HG03280 (cell line): ENCODE measurements around the gene CLIC5.

Experiments
- ATAC-seq: cut with Tn5 transposase; IDR thresholded peaks from one replicate; pipeline ENCODE4 v1.9.1; 2021; ENCODE audit warnings: mild to moderate bottlenecking, moderate library complexity; ENCODE audit not compliant: unreplicated experiment

CLIC5 gene

DNA sequence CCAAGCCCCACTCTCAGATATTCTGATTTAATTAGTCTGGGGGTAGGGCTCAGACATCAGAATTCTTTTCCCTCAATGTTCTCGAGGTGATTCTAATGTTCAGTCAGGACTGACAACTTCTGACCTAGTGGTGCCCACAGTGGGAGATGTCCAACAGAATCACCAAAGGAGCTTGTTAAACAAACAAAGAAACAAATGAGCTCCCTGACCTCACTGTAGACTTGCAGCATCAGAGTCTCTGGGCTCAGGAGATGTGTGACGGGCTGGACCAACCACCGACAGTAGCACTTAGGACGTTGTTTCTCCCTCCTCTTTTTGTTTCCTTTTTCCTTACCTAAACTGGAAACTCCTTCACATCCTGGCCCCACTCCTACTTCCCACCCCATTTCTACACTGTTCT is 49.3 kb downstream of the CLIC5 start:
- ATAC-seq = no peak

GRCh38 chr6:45965792-45966191 is 49.9 kb downstream of the CLIC5 start:
- no peak for ATAC-seq

- ATAC-seq = no peak
These were observed 50.7 kb downstream of the CLIC5 start for GRCh38 chr6:45965007-45965406.

- ATAC-seq = no peak
These were observed 51.4 kb downstream of the CLIC5 start for GRCh38 chr6:45964300-45964699.

- no peak for ATAC-seq
These were observed 51.8 kb downstream of the CLIC5 start for GRCh38 chr6:45963896-45964295.

DNA sequence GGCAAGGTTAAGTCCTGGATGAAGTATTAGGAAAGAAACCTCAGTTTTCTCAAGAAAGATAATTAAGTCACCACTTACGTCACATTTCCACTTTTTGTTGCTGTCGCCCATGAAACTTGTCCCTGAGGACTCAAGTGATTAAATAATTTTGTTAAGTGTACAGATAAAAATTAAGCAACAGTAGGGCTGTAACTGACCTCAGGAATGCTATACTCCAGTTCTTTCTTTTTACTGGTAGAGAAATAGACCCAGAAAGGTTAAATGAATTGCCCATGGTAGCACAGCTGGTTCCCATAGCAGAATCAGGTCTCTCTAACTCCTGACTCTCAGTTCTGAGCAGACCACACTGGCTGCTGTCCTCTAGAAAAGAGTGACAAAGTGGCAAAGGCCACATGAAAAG is 54.5 kb downstream of the CLIC5 start:
- ATAC-seq = no peak

DNA sequence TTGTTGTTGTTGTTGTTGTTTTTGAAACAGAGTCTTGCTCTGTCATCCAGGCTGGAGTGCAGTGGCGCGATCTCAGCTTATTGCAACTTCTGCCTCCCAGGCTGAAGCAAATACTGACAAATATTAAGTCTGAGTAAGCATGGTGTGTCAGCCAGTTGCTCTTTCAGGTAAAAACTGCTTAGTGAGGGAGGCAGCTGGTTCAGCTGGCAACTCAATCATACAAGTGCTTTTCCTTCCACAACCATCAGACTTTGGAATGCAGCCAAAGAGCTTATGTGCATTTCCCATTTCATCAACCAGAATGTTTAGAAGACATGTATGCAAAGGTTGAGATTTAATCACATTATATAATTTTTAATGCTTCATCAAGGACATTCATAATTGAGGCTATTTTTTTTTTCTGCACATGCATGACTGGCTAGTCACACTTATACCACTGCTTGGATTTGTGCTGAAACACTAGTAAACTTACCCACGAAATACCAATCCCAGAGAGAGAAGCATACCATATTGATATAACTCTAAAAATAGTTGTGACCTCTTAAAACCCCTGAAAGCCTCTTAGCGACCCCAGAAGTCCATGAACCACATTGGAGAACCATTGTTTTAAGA is 56.0 kb downstream of the CLIC5 start:
- no peak for ATAC-seq

GRCh38 chr6:45956663-45957062 is 59.0 kb downstream of the CLIC5 start:
- ATAC-seq = no peak

- no peak for ATAC-seq
These were observed 59.5 kb downstream of the CLIC5 start for GRCh38 chr6:45956176-45956575.

- ATAC-seq = no peak
These were observed 60.1 kb downstream of the CLIC5 start for GRCh38 chr6:45955597-45955996.

DNA sequence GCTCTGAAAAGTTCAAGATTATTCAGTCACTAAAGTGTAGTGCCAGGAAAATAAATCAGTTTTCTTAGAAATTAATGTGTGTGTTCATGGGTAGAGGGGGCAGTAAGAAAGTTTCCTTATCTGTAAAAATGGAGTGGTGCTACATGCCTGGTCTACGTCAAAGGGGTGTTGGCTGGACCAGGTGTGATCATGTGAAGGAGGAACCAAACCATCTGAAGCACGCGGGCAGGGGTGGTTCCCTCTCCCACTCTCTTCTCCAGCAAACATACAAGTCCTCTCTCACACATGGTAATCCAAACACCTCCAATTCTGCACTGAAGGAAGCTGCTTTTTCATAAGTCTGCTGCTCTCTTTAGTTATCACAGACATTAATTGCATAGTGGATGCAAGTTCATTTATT is 63.1 kb downstream of the CLIC5 start:
- no peak for ATAC-seq

- no peak for ATAC-seq
These were observed 63.5 kb downstream of the CLIC5 start for GRCh38 chr6:45952168-45952529.

DNA sequence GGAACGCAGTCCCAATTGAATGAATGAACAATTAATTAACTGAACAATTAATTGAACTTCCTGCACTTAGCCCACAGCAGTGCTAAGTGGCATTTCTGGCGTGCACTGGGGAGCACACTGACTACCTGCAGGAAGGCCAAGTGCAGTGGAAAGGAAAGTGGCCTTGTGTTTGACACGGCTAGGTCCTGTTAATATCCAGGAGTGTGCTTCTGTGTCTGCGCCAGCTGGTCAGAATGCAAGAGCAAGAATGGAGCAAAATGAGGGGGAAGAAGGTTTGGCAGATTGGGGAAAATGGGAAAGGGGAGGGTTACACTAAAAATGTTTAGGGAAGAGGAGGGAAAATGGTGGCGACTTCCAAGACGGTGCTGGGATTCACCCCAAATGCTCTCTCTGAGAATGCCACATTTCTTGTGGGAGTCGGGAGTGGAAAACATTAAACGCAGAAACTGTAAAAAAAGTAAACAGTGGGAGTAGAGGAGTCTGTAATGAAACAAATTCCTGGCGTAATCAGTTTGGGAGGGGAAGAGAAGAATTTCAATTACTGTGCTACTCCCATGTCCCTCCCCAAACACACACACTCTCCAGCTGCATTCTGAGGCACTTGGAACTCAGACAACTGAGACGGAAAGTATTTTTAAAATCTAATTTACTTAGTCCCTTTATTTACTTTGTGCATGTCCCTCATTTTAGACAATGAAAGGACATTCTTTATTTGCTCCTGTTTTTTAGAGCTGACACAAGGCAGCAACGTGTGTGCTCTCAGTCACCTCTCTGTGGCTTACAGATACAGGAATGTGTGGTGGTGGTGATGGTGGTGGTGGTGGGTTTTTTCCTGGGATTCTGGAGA is 64.1 kb downstream of the CLIC5 start:
- no peak for ATAC-seq

DNA sequence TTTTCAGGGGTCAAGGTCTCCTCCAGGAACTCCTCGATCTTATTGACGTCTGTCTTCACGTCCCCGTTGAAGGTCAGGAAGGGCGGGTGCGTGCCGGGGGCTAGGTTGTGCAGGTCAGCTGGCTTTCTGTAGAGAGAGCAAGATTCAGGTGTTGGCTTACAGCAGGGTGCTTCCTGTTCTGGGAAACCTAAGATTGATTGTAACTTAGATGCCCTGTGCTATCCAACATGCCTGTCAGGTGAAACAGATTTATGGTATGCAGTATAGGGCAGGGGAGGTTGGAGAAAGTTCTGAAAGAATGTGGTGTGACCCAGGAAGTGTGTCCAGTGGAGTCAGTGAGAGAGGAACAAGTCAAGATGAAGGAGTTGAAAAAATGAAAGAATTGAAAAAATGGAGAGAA is 66.4 kb downstream of the CLIC5 start:
- ATAC-seq = no peak

DNA sequence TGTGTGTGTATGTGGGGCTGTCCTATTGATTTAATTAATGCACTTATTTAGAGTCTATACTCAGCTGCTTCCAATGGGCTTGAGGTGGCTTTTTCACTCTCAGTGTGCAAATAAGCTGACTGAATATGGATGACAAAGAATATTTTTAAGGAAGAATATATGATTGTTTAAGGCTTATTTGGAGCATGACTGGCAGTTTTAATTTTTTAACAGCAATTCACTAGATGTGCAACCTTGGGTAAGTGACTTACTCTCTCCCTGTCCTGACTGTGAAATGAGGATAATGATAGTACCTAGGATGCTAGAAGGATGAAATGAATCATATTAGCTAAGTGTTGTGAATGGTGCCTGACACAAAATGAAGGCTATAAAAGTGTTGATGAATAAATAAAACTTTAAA is 67.9 kb downstream of the CLIC5 start:
- no peak for ATAC-seq

DNA sequence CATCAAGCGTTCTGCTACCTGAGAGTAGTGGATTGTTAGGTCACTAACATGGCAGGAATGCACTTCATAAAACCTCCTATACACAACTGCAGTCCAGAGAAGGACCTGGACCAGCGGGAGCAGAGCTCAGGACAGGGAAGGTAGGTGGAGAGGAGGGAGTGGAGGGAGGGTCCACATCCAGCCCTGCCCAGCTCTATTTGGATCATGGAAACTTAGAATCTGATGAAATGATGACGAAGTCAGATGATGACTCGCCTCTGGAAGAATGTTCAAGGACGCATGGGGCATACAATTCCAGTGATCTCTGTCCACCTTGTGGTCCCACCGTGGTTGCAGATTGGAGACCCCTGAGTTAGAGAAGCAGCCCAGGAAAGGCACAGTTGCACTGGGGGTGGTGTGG is 68.8 kb downstream of the CLIC5 start:
- no peak for ATAC-seq

GRCh38 chr6:45946352-45946751 is 69.3 kb downstream of the CLIC5 start:
- no peak for ATAC-seq

GRCh38 chr6:45942953-45943352 is 72.7 kb downstream of the CLIC5 start:
- no peak for ATAC-seq

DNA sequence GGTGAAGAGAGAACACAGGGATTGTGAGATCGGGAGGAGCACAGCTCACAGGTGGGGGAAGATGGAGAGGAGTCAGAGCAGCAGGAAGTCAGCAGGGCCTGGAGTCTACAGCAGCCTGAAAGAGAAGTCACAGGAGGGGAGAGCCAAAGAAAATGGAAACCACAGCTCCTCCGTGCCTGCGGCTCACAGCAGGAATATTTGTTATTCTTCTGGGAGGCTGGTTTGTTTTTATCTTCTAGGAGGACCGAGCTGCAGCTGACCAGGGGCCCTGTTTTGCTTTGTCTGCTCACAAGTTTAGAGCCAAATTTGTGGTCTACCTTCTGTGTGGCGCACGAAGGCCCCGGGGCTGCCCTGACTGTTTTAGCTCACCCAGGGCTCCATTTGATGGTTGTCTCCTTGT is 81.8 kb downstream of the CLIC5 start:
- no peak for ATAC-seq

- no peak for ATAC-seq
These were observed 84.4 kb downstream of the CLIC5 start for GRCh38 chr6:45931232-45931631.

GRCh38 chr6:45930420-45931040 is 85.1 kb downstream of the CLIC5 start:
- no peak for ATAC-seq
